Measurements from ENCODE around the gene JKAMP.
A peak's percentile ranks its signal among the peaks of the same experiment; 100 is the strongest.
"Not testable (repeated sequence)": the region's sequence is repeated elsewhere in the genome, so short reads cannot be mapped to it uniquely, and the experiment has no call there.

The JKAMP gene, protein sequence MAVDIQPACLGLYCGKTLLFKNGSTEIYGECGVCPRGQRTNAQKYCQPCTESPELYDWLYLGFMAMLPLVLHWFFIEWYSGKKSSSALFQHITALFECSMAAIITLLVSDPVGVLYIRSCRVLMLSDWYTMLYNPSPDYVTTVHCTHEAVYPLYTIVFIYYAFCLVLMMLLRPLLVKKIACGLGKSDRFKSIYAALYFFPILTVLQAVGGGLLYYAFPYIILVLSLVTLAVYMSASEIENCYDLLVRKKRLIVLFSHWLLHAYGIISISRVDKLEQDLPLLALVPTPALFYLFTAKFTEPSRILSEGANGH

GRCh38 chr14:59483819-59484638, at the start of gene JKAMP, which contains the start of gene L3HYPDH:
Gene JKAMP, plus strand, starts transcription at chr14:59484517. Its CDS starts 73 bp downstream, at chr14:59484590.
Gene L3HYPDH, minus strand, starts transcription at chr14:59484408. Its CDS starts 92 bp downstream, at chr14:59484316.
- intact Hi-C loops (cut with DNase I) = loop anchor here (2.0 kb wide), 1 partner anchor 19 kb away; the partner anchor contains the start of gene GPR135
- DNase-seq = peak; percentile 95 to 99 (median 96)

- intact Hi-C loops (cut with DNase I) = no loop called here
- DNase-seq = no peak
Measured at GRCh38 chr14:59435101-59435500, 49.2 kb upstream of the JKAMP start.

- intact Hi-C loops (cut with DNase I) = no loop called here
- no peak for DNase-seq
Measured at GRCh38 chr14:59435987-59436386, 48.3 kb upstream of the JKAMP start.

- intact Hi-C loops (cut with DNase I) = no loop called here
- no peak for DNase-seq
Measured at GRCh38 chr14:59438195-59438647, 46.1 kb upstream of the JKAMP start.

GRCh38 chr14:59439256-59439965, 44.9 kb upstream of the JKAMP start:
- no peak for DNase-seq
- intact Hi-C loops (cut with DNase I) = no loop called here

DNA sequence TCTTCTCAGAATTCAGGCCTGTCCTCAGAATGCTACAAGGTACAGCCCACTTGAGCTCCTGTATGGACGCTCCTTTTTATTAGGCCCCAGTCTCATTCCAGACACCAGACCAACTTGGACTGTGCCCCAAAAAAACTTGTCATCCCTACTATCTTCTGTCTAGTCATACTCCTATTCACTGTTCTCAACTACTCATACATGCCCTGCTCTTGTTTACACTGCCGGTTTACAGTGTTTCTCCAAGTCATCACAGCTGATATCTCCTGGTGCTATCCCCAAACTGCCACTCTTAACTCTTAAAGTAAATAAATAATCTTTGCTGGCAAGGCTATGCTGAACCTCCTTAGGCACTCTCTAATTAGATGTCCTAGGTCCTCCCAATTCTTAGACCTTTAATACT, 35.6 kb upstream of the JKAMP start:
- intact Hi-C loops (cut with DNase I); DNase-seq: not testable (repeated sequence)

DNA sequence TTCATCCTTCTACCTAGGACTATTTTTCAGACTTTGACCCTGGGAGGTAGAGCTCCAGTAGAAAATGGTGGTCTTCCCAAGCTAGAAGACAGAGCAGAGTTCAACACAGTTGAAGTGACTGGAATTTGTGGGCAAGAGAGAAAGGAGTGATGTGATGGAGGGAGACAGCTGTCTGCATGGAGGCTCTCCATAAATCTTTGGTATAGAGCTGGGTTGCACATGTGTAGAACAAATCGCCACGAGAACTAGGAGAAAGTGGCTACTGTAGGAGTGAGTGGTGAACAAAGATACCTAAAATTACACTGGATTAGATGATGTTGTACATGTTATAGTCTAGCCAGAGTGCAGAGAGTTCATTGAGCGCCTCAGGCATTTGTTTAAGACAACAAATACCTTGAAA, 33.6 kb upstream of the JKAMP start:
- intact Hi-C loops (cut with DNase I) = no loop called here
- DNase-seq = no peak

DNA sequence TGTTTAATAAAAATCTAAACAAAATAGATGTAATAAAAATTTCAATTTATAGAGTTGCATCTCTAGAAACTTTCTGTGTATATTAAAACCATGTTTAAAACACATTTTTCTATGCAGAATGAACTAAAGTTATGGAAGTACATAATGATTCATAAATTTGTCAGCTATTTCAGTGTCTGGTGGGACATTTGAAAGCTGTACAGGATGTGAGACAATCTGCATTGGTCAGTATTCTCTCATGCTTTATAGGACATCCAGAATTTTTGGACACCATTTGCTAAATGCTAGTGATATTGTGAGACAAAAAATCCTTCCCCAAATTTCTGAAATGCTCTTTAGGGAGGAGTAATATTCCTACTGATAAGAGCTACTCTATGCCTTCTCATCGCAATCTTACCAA, 32.5 kb upstream of the JKAMP start:
- intact Hi-C loops (cut with DNase I) = no loop called here
- no peak for DNase-seq

- intact Hi-C loops (cut with DNase I) = no loop called here
- DNase-seq = no peak
Measured at GRCh38 chr14:59454139-59454538, 30.2 kb upstream of the JKAMP start.

- intact Hi-C loops (cut with DNase I) = no loop called here
Measured at GRCh38 chr14:59455411-59455810, 28.9 kb upstream of the JKAMP start.

DNA sequence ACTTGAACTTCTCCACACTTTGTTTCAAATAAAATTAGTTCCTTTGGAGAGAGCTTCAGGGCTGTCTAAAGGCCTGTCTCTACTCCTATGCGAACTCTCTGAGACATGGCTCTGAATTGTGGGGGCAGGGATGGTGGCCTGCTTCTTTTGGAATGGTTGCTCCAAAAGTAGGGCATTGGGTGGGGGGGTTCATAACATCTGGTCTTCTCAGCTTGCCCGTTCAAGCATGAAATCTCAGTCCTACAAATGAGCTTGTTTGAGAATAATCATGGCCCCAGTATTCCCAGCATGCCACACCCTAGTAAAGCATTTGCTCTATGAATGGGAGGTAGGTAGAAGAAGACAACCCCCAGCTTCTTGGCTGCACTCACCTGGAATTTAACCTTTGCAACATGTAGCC, 25.8 kb upstream of the JKAMP start:
- DNase-seq = no peak
- intact Hi-C loops (cut with DNase I) = no loop called here

More at GRCh38 chr14:59455411-59455810, 28.9 kb upstream of the JKAMP start:
- DNase-seq = no peak

GRCh38 chr14:59460378-59460777, 23.9 kb upstream of the JKAMP start:
- DNase-seq = no peak
- intact Hi-C loops (cut with DNase I) = no loop called here

DNA sequence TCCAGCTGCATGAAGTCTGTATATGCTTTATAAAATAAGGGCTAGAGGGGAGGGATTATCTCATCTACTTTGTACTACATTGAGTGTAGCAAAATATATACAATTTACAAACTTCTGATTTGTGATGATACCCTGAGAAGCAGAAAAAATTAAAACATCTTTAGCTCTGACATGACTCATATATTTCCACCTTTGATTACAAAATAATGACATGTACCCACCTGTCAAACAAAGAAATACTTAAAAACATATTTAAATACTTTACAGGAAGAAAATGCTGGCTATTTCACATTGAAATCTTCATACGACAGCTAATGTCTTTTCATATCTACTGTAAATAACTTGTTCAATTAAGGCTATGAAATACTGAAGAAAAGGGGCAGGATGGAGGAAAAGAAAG, 22.4 kb upstream of the JKAMP start:
- intact Hi-C loops (cut with DNase I) = no loop called here
- no peak for DNase-seq

DNA sequence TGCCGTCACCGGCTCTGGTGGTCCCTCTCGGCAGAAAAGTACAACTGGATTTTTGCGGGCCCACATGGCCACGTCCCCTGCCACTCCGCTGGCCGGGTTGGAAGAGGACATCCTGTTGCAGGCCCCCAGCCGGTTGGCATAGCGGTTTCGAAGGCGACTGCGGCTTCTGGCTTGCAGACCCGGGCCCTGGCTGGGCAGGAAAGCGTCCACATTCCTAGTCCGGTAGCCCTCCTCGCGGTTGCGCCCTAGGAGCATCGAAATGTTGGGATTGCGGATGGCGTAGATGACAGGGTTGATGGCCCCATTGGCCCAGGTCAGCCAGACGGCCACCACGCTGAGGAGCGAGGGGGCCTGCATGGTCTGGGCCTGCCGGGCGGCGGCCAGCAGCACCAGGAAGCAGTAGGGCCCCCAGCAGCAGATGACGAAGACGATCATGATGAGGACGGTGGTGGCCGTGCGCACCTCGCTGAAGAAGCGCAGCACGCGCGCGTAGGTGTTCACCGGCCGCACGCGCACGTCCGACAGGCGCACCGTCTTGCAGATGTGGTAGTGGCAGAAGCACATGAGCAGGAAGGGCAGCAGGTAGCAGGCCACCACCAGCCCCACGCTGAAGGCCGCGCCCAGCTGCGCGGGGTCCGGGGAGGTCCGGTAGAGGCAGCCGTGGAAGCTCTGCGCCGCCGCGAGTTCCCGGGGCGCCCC, 20.4 kb upstream of the JKAMP start:
- DNase-seq = peak in 6 of 10 donors; percentile 9 to 87 (median 65)

GRCh38 chr14:59464486-59465315, 19.6 kb upstream of the JKAMP start:
- DNase-seq = peak; percentile 37 to 94 (median 62)
- intact Hi-C loops (cut with DNase I) = loop anchor here (2.0 kb wide), 1 partner anchor 20 kb away; the partner anchor contains the start of genes JKAMP and L3HYPDH

More for the DNA sequence above, 20.4 kb upstream of the JKAMP start:
- intact Hi-C loops (cut with DNase I) = loop anchor here (2.0 kb wide), 1 partner anchor 21 kb away; the partner anchor contains the start of genes JKAMP and L3HYPDH

GRCh38 chr14:59465316-59466135, 18.8 kb upstream of the JKAMP start, which contains the start of gene GPR135:
Gene GPR135, minus strand, starts transcription at chr14:59465380. Its CDS starts 154 bp downstream, at chr14:59465226.
- intact Hi-C loops (cut with DNase I) = loop anchor here (2.0 kb wide), 1 partner anchor 19 kb away; the partner anchor contains the start of genes JKAMP and L3HYPDH

DNA sequence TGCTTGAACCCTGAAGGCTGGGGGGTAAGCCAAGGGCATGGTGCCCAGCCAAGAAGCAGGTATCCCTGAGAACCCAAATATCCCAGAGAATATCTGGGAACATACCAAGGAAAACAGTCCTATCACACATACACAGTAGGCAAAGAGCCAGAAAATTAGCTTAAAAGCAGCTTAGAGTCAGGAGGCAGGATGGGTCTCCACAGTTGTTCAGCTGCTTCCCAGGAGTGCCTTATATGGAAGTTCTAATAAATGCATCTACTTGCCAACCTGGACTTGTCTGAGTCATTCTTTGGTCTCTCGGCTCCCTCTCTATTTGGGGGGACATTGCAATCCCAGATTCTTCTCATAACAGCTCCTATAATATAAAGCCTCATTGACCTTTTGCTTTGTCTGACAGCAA, 10.1 kb upstream of the JKAMP start:
- intact Hi-C loops (cut with DNase I) = no loop called here
- DNase-seq = no peak

More at GRCh38 chr14:59465316-59466135, 18.8 kb upstream of the JKAMP start, which contains the start of gene GPR135:
- DNase-seq = peak in 3 of 10 donors; percentile 40 to 85 (median 42)

- DNase-seq = no peak
- intact Hi-C loops (cut with DNase I) = no loop called here
Measured at GRCh38 chr14:59475709-59476108, 8.6 kb upstream of the JKAMP start.

Measured in posterior cingulate gyrus (tissue), 11 donors.